HTERT RPE-1 (cell line): ENCODE measurements around the gene CLNK.

ENCODE experiments used
- in situ Hi-C: fragments of 300-500 bp; cut with MboI; formaldehyde crosslinking; loops from 4 replicates; pipeline ENCODE4 v1.14.3; 2020; ENCODE audit warnings: low sequenced_read_pairs

CLNK gene

GRCh38 chr4:10526429-10527222 lies 157.9 kb downstream of the CLNK start:
- in situ Hi-C loops: no loop called here

GRCh38 chr4:10524196-10524833 lies 160.3 kb downstream of the CLNK start:
- in situ Hi-C loops: no loop called here

GRCh38 chr4:10521424-10521823 lies 163.1 kb downstream of the CLNK start:
- in situ Hi-C loops: no loop called here

GRCh38 chr4:10509733-10510132 lies 174.8 kb downstream of the CLNK start:
- in situ Hi-C loops: no loop called here

GRCh38 chr4:10506077-10506476 lies 178.5 kb downstream of the CLNK start:
- in situ Hi-C loops: no loop called here

- in situ Hi-C loops: no loop called here
Measured at GRCh38 chr4:10504570-10505179, 179.9 kb downstream of the CLNK start.

- in situ Hi-C loops: no loop called here
Measured at GRCh38 chr4:10502717-10503116, 181.9 kb downstream of the CLNK start.

- in situ Hi-C loops: no loop called here
Measured at GRCh38 chr4:10500776-10501175, 183.8 kb downstream of the CLNK start.

GRCh38 chr4:10496200-10496599 lies 188.4 kb downstream of the CLNK start:
- in situ Hi-C loops: no loop called here

GRCh38 chr4:10495651-10496050 lies 188.9 kb downstream of the CLNK start:
- in situ Hi-C loops: no loop called here

GRCh38 chr4:10492464-10492863 lies 192.1 kb downstream of the CLNK start:
- in situ Hi-C loops: no loop called here

GRCh38 chr4:10491401-10491800 lies 193.2 kb downstream of the CLNK start:
- in situ Hi-C loops: no loop called here

- in situ Hi-C loops: no loop called here
Measured at GRCh38 chr4:10490996-10491395, 193.6 kb downstream of the CLNK start.

GRCh38 chr4:10482913-10483312 lies 201.7 kb downstream of the CLNK start:
- in situ Hi-C loops: no loop called here

GRCh38 chr4:10480616-10481015 lies 204.0 kb downstream of the CLNK start:
- in situ Hi-C loops: no loop called here

- in situ Hi-C loops: no loop called here
Measured at GRCh38 chr4:10478621-10479020, 205.9 kb downstream of the CLNK start.

- in situ Hi-C loops: no loop called here
Measured at GRCh38 chr4:10470505-10470904, 214.1 kb downstream of the CLNK start.

GRCh38 chr4:10466161-10466560 lies 218.4 kb downstream of the CLNK start:
- in situ Hi-C loops: no loop called here

- in situ Hi-C loops: no loop called here
Measured at GRCh38 chr4:10462876-10463275, 221.7 kb downstream of the CLNK start.

GRCh38 chr4:10461850-10462400 lies 222.6 kb downstream of the CLNK start:
- in situ Hi-C loops: no loop called here

- in situ Hi-C loops: no loop called here
Measured at GRCh38 chr4:10461091-10461849, 223.3 kb downstream of the CLNK start.
